Stimulated activated memory B cell treated with anti-CD40 and anti-IgM and Interleukin-4, amounts not matched to agents 10 μg/mL and 1 μg/mL and 100 μg/mL, for 72 hours (primary cell): ENCODE results near the gene FAM168B.

ENCODE experiments used
- ATAC-seq: fragments of 150-1000 bp; cut with Tn5 transposase; 2 replicates; pipeline ENCODE4 v1.10.0; 2021
- H3K27ac Mint-ChIP-seq: one replicate; pipeline ENCODE4 v1.8.0; 2022; ENCODE audit warnings: mild to moderate bottlenecking, mixed read lengths
- H3K27me3 Mint-ChIP-seq: one replicate; pipeline ENCODE4 v1.8.0; 2022; ENCODE audit warnings: mixed read lengths
- H3K36me3 Mint-ChIP-seq: one replicate; pipeline ENCODE4 v1.8.0; 2022; ENCODE audit warnings: mixed read lengths
- H3K4me1 Mint-ChIP-seq: one replicate; pipeline ENCODE4 v1.8.0; 2022; ENCODE audit warnings: mixed read lengths
- H3K4me3 Mint-ChIP-seq: one replicate; pipeline ENCODE4 v1.8.0; 2022; ENCODE audit warnings: mild to moderate bottlenecking, moderate library complexity, mixed read lengths
- H3K9me3 Mint-ChIP-seq: one replicate; pipeline ENCODE4 v1.8.0; 2022; ENCODE audit warnings: mixed read lengths

The FAM168B gene

DNA sequence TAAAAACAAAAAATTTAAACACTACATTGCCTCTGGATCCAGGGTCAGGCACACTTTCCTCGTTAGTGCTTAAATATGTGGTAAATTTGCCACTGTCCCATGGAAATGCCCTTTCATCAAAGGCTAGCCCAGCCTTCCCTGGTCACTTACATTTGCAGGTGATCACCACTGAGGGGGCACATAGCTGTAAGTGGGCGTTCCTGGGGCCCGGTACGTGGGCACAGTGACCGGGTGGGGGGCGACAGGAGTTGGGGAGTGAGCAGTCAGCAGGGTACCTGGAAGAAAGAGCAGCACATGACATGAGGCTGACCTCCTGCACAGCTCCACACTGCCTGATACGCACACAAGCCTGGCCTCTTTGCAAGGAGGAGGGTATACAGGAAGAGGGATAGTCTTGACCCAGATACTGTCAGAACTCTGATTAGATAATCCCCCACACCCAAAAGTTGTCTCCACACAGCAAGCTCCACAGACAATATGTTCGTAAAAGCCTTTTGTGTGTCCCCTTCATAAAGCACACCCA is 40.5 kb downstream of the FAM168B start:
- no peaks in the 10 kb centered on the region for H3K4me1 Mint-ChIP-seq
- H3K36me3 Mint-ChIP-seq: peaks cover 84% of the 10 kb centered on the region
- no peak for ATAC-seq
- no peaks in the 10 kb centered on the region for H3K9me3 Mint-ChIP-seq
- H3K27ac Mint-ChIP-seq: no peak overlapping the region
- H3K27me3 Mint-ChIP-seq: no peaks in the 10 kb centered on the region
- H3K4me3 Mint-ChIP-seq: no peak overlapping the region

DNA sequence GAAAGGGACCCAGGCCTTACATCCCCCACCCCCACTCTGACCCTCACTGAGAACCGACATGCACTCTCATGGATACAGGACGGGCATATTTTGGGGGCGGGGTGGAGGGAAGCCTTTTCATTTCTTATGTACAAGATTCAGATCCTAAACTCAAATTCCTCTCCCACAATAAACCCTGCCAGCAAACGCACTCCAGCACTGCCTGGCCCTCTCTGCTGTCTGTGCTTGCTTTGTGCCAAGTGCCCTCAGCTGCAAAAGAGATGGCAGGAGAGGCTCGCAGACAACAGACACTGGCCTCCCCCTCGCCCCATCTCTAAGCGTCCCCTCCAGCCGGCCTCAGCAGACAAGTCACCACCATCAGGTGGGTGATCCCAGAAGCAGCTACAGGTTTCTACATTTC is 42.4 kb downstream of the FAM168B start:
- no peak overlapping the region for H3K4me3 Mint-ChIP-seq
- H3K27me3 Mint-ChIP-seq: no peaks in the 10 kb centered on the region
- ATAC-seq: no peak
- H3K4me1 Mint-ChIP-seq: no peaks in the 10 kb centered on the region
- H3K9me3 Mint-ChIP-seq: no peaks in the 10 kb centered on the region
- H3K27ac Mint-ChIP-seq: no peak overlapping the region
- peaks cover 83% of the 10 kb centered on the region for H3K36me3 Mint-ChIP-seq

DNA sequence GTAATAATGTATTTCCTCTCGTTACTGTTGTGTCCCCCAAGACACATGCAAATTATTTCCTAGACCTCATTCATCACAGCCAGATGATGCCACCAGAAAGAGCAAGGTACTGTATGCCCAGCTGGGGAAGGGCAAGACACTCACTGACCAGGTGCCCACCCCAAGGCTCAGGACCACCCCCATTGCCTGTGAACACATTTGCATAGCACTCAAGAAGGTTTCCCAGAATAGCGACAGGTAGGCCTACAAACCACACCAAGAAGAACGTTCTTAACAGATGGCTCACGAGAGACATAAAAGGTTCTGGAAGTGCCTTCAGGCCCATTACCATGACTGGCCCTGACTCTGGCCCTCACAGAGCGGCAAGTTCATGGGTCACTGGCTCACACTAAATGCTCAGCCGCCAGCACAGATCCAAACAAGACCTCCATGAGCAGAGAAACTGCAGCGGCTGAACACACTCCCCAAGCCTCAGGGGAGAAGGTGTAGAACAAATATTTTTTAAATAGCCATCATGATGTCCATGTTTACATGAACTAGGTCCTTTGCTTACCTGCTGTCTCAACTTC is 44.0 kb downstream of the FAM168B start:
- Mint-ChIP-seq H3K36me3 (peaks cover 72% of the 10 kb centered on the region), H3K4me3 (no peak overlapping the region), H3K4me1 (no peaks in the 10 kb centered on the region), H3K27me3 (no peaks in the 10 kb centered on the region), H3K27ac (no peak overlapping the region), H3K9me3 (no peaks in the 10 kb centered on the region)
- no peak for ATAC-seq

DNA sequence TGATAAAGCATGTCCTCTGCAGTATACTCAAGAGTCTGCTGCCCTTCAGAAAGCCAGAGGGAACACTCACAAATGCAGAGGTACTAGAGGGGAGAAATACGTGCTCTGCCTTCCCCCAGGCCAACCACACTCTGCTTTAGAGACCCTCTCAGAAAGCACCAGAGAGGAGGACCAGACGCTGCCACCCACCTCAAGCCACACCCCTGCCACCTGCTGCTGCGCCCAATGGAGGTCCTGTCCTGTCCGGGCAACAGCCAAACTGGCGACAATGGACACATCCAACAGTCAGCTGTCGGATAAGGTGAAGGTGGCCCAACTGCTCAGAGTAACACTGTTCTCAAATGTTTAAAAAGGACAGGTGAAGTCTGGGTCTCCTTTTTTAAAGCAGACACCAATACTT is 44.6 kb downstream of the FAM168B start:
- Mint-ChIP-seq H3K27ac (no peak overlapping the region), H3K9me3 (no peaks in the 10 kb centered on the region)
- ATAC-seq: no peak

DNA sequence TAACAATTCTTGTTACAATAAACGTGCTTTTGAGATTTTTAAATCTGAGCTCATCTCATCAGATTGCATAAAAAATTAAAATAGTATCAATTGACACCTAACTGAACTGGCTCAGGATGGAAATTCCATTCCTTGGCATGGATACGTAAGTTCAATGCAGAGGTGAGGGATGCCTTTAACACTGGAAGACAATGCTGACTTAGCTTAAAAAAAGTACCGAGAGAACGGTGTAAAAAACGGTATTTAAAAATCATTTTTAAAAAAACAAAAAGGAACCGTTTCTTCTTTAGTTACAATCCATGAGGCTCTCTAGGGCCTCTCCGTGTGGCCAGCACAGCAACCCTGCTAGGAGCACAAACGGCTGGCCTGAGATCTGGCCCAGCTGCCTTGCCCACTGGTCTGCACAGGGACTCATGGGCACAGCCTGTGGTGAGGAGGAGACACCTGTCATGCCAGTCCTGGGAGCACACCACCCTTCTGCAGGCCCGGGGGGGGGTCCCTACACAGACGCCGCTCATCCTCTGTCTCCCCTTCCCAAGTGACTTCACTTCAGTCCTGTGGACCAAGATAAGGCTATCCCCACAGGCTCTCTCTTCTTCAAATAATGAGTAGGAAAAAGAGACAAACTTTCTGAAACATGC is 45.2 kb downstream of the FAM168B start:
- Mint-ChIP-seq H3K27me3 (no peaks in the 10 kb centered on the region), H3K9me3 (no peaks in the 10 kb centered on the region), H3K36me3 (peaks cover 64% of the 10 kb centered on the region), H3K27ac (no peak overlapping the region), H3K4me3 (no peak overlapping the region), H3K4me1 (no peaks in the 10 kb centered on the region)
- ATAC-seq: no peak

More for the DNA sequence above, 44.6 kb downstream of the FAM168B start:
- H3K36me3 Mint-ChIP-seq: peaks cover 70% of the 10 kb centered on the region
- H3K4me3 Mint-ChIP-seq: no peak overlapping the region
- no peaks in the 10 kb centered on the region for H3K4me1 Mint-ChIP-seq
- H3K27me3 Mint-ChIP-seq: no peaks in the 10 kb centered on the region

DNA sequence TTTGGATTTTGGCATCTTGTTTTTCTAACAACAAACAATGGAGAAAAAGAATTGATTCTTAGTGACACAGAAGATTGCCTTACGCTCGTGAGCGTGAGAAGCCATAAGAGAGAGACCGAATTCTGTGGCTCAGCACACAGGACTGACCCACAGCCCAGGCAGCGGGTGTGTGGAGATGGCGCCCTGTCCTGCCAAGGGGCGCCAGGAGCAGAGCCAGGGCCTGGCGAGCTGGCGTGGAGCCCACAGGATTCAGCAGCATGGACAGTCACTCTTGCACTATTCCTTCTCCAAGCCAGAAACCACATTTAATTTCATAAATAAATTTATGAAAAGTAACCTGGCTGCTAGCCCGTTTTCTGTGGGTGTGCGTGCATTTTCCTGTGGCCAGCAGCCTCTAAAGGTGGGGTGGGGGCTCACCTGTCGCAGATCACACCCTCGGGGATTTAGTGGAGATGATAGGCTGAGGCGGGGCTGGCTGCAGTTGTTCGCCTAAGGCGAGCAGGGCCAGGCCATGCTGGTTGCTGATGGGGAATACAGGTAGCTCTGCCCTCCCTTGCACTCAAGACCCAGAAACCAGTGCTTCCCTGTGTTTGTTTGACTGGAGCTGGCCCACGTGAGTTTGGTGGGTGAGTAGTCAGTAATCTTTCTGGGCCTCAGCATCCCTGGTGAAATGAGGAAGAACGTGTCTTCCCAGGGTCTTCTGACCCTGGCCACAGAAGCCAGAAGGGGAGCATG is 46.2 kb downstream of the FAM168B start:
- no peak for ATAC-seq
- Mint-ChIP-seq H3K4me3 (no peak overlapping the region), H3K27me3 (no peaks in the 10 kb centered on the region), H3K27ac (no peak overlapping the region), H3K9me3 (no peaks in the 10 kb centered on the region), H3K4me1 (no peaks in the 10 kb centered on the region), H3K36me3 (peaks cover 55% of the 10 kb centered on the region)

DNA sequence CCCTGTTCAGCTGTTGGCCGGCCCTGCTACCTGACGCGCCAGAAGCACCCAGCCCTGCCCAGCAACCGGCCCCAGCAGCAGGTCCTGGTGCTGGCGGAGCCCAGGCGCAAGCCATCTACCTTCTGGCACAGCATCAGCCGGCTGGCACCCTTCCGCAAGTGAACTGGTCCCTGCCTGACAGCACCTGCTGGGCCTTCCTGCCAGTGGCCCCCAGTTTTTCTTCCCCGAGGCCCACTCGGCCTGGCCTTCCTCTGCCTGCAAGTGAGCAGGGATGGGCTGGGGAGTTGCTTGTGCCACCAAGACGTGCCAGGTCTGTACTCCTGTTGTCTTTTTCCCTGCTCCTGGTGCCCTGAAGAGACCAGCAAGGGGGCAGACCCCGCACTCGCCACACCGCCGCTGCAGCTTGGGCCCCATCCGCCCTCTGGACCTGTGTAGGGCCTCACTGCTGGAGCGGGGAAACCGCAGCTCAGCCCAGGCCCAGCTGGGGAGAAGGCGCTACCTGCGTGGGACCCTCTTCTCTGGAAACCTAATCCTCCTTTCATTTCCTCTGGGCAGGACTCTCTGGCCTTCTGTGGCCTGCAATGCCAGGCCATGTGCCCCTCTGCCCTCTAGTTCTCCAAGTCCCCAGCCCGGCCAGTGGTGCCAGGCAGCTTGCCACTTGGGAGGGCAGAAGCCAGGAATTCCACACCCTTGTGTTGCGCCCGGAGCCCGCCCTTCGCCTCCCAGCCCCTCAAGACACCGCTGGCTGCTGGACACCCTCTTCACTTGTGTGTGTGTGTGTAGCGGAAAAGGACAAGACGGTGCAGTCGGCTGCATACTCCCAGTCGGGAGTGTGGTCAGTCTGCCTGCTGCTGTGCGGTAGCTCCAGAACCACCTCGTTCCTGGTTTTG is 47.0 kb downstream of the FAM168B start:
- no peak overlapping the region for H3K27ac Mint-ChIP-seq
- H3K4me3 Mint-ChIP-seq: no peak overlapping the region
- H3K27me3 Mint-ChIP-seq: peaks cover 5% of the 10 kb centered on the region
- peaks cover 4% of the 10 kb centered on the region for H3K4me1 Mint-ChIP-seq
- H3K36me3 Mint-ChIP-seq: peaks cover 47% of the 10 kb centered on the region
- no peaks in the 10 kb centered on the region for H3K9me3 Mint-ChIP-seq
- no peak for ATAC-seq

DNA sequence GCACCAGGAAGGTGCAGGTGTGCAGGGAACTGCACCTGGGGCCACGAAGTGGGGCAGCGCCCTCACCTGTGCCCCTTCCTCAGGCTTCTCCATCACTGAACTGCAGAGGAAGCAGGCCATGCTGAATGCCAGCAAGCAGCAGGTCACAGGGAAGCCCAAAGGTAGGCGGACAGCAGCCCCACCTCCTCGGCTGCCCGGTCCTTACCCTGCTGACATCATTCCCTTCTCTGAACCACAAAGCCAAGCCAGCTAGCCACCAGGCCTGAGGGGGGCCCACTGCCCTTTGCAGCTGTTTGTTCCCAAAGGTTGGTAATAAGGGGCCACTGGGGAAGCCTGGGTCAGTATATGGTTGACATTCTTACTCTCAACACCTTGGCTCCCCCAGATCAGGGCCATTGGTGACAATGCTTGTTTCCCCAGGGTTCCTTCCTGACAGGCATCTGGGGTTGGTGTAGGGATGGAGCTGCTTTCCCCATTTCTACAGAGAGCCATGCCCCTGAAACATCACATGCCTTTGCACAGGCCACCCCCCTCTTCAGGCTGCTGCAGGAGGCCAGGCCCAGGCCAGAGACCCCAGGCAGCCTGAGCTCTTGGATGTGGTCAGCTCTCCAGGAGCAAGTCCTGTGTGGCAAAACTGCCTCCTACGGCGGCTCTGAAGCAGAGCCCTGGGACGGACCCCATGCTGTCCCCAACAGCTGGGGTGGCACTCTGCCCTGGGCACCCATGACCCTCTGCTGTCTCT is 47.8 kb downstream of the FAM168B start:
- ATAC-seq: no peak
- peaks cover 41% of the 10 kb centered on the region for H3K36me3 Mint-ChIP-seq
- H3K27me3 Mint-ChIP-seq: peaks cover 13% of the 10 kb centered on the region
- H3K4me1 Mint-ChIP-seq: peaks cover 12% of the 10 kb centered on the region
- no peak overlapping the region for H3K27ac Mint-ChIP-seq
- H3K9me3 Mint-ChIP-seq: no peaks in the 10 kb centered on the region
- H3K4me3 Mint-ChIP-seq: no peak overlapping the region

DNA sequence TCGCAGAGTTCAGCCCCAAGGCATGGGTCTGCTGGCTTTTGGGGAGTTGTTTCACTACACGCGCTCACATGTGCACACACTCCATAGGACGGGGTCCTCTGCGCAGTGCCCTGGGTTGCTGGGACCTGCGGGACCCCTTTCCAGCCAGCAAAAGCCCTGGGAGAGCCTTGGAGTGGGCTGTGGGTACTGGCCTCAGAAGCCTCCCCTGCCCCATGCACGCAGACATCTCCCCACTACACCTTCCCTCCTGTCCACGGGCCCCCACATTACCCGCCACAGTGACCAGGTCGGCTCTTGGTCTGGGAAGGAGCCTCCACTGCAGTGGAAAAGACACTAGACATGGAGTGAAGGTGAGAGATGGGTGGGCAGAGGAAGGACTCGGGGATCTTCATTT is 48.5 kb downstream of the FAM168B start:
- H3K27ac Mint-ChIP-seq: no peak overlapping the region
- no peaks in the 10 kb centered on the region for H3K9me3 Mint-ChIP-seq
- peaks cover 34% of the 10 kb centered on the region for H3K36me3 Mint-ChIP-seq
- H3K4me3 Mint-ChIP-seq: no peak overlapping the region
- H3K4me1 Mint-ChIP-seq: peaks cover 17% of the 10 kb centered on the region
- H3K27me3 Mint-ChIP-seq: peaks cover 20% of the 10 kb centered on the region
- ATAC-seq: no peak

DNA sequence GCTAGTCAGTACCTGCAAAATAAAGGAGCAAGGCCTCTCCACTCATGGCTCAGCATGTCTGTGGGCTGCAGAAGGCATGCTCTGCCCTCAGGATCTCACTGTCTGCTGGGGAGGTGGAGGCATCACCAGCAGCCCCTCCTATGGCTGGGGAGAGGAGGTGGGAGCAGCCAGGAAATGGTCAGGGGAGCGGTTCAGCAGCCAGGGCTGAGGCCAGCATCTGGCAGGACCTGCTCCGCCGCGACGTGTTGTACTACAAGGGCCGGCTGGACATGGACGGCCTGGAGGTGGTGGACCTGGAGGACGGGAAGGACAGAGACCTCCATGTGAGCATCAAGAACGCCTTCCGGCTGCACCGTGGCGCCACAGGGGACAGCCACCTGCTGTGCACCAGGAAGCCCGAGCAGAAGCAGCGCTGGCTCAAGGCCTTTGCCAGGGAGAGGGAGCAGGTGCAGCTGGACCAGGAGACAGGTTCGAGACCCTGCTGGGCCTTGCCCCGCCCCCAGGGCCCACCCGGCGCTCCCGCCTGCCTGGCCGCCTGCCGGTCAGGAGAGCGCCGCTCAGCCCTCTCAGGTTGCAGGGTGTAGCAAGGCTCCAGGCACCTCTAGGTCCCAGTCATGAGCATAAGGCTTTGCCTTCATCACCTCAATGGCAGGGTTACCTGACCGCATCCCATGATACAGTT is 49.0 kb downstream of the FAM168B start:
- peaks cover 25% of the 10 kb centered on the region for H3K27me3 Mint-ChIP-seq
- H3K27ac Mint-ChIP-seq: no peak overlapping the region
- no peaks in the 10 kb centered on the region for H3K9me3 Mint-ChIP-seq
- H3K36me3 Mint-ChIP-seq: peaks cover 29% of the 10 kb centered on the region
- ATAC-seq: no peak
- H3K4me3 Mint-ChIP-seq: no peak overlapping the region
- H3K4me1 Mint-ChIP-seq: peaks cover 17% of the 10 kb centered on the region

DNA sequence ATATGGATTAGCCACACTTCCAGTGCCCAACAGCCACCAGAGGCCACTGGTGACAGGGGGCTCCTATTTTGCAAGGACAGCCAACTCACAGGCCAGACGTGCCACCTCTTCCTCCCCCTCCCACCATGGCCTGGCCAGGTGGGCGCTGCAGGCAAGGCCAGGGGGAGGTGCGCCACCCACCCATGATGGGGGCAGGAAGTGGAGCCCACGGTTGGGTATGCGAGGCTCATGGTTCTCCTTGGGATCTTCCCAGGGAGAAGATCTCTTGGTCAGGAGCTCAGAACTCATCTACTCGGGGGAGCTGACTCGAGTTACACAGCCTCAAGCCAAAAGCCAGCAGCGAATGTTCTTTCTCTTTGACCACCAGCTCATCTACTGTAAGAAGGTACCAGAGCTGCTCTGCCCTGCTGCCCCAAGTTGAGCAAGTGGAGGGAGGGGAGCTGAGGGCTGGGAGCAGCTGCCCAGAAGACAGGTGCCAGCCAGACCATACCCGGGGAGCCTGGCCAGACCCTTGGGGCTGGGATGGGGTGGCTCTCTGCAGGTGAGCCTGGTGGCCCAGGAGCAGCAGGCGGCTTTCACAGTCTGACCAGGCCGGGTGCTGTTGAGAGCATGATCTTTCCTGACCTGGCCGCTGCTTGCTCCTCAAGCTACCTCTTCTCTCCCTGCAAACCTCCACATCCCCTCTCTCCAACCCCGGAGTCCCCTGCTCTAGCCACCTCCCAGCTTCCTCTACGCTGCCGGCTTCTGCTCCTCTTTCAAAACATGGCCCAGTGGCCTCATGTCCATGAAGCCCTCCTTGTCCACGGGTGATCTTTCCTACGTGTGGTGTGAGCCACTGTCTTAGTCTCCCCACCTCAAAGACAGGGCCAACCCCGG is 49.8 kb downstream of the FAM168B start:
- peaks cover 21% of the 10 kb centered on the region for H3K36me3 Mint-ChIP-seq
- no peaks in the 10 kb centered on the region for H3K9me3 Mint-ChIP-seq
- H3K4me3 Mint-ChIP-seq: no peak overlapping the region
- peaks cover 29% of the 10 kb centered on the region for H3K27me3 Mint-ChIP-seq
- no peak for ATAC-seq
- H3K4me1 Mint-ChIP-seq: peaks cover 17% of the 10 kb centered on the region
- no peak overlapping the region for H3K27ac Mint-ChIP-seq

DNA sequence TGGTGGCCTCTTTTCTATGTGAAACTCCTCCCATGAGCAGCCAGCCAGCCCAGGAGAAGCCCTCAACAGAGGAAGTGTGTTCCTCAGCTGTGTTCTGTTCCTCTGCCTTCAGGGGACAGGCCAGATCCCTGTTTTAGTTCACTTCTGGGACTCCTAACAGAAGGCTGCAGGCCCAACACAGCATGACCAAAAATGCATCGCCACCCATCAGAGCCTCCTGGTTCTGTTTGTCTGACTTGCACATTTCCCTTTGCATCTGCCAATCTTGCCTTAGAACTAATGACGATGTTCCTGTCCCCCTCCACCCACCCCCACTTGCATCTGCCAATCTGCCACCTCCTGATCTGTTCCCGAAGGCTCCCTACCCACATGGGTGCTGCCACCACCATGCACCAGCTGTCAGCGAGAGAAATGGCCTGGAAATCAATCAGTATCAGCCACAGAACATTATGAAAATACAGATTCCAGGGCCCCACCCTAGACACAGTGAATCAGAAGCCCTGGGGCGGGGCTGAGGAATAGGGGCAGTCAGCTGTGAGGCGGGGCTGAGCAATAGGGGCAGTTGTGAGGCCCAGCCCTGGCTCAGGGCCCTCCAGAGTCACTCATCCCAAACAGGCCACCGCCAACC is 51.0 kb downstream of the FAM168B start:
- no peak overlapping the region for H3K27ac Mint-ChIP-seq
- H3K27me3 Mint-ChIP-seq: peaks cover 37% of the 10 kb centered on the region
- H3K9me3 Mint-ChIP-seq: no peaks in the 10 kb centered on the region
- peaks cover 10% of the 10 kb centered on the region for H3K36me3 Mint-ChIP-seq
- peaks cover 17% of the 10 kb centered on the region for H3K4me1 Mint-ChIP-seq
- no peak overlapping the region for H3K4me3 Mint-ChIP-seq
- no peak for ATAC-seq
